ENCODE data around the gene ARHGAP24.
"Not testable (repeated sequence)": the region's sequence is repeated elsewhere in the genome, so short reads cannot be mapped to it uniquely, and the experiment has no call there.

DNA sequence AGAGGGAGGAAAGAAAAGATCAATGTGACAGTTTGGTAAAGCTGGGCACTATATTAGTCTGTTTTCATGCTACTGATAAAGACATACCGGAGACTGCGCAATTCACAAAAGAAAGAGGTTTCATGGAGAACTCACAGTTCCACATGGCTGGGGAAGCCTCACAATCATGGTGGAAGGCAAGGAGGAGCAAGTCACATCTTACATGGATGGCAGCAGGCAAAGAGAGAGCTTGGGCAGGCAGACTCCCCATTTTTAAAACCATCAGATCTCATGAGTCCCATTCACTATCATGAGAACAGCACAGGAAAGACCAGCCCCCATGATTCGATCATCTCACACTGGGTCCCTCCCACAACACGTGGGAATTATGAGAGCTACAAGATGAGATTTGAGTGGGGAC lies 490.1 kb downstream of the ARHGAP24 start:
- TF ChIP-seq, protein P1, sequence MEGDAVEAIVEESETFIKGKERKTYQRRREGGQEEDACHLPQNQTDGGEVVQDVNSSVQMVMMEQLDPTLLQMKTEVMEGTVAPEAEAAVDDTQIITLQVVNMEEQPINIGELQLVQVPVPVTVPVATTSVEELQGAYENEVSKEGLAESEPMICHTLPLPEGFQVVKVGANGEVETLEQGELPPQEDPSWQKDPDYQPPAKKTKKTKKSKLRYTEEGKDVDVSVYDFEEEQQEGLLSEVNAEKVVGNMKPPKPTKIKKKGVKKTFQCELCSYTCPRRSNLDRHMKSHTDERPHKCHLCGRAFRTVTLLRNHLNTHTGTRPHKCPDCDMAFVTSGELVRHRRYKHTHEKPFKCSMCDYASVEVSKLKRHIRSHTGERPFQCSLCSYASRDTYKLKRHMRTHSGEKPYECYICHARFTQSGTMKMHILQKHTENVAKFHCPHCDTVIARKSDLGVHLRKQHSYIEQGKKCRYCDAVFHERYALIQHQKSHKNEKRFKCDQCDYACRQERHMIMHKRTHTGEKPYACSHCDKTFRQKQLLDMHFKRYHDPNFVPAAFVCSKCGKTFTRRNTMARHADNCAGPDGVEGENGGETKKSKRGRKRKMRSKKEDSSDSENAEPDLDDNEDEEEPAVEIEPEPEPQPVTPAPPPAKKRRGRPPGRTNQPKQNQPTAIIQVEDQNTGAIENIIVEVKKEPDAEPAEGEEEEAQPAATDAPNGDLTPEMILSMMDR (IDR thresholded peaks at IDR 0.05): not testable (repeated sequence)
- TF ChIP-seq POLR2A, EP300 (IDR thresholded peaks at IDR 0.05): not testable (repeated sequence)

Data from ovary (tissue), 3 donors.